K562 (cell line): Measurements from ENCODE around the gene HNRNPU. TPM values are rescaled to one million over a fixed set of nuclear protein-coding genes. Genes with fewer than 3 reads are reported as not detected.

Experiments used
- ATAC-seq: fragments of 200-7000 bp; cut with Tn5 transposase; 3 replicates; pipeline ENCODE4 v1.9.1; 2020; ENCODE audit warnings: moderate library complexity
- BruUV-seq: library from RNA; stranded (reverse); fragments of 400-500 nt; replicated peaks from 2 replicates; lab custom pipeline; 2021; lab: Mats Ljungman, UMichigan
- CTCF ChIA-PET: fragments of 300-600 bp; formaldehyde crosslinking; extraction: SDS; loops from one replicate; lab custom pipeline; 2021; ENCODE audit warnings: low intra/inter-chr PET ratio; lab: Yijun Ruan, JAX
- POLR2A ChIA-PET: fragments of 300-600, 350-650 bp; sonication (Branson Sonifier 250); formaldehyde crosslinking; extraction: SDS; loops from one replicate; lab custom pipeline; 2021; ENCODE audit warnings: antibody characterized with exemption, inconsistent platforms; lab: Yijun Ruan, JAX
- DNase-seq, 4 experiments: peaks; one replicate each; pipeline versions ENCODE4 v3.0.0 to v3.0.0-alpha.2; 2011 to 2018; ENCODE audit warnings: low spot score in 3 of 4, mixed read lengths in 3 of 4; ENCODE audit errors: extremely low read depth in 1 of 4
- FAIRE-seq: peaks from 2 replicates; lab custom pipeline; 2011; peaks lifted over from hg19 to GRCh38; lab: Jason Lieb, UNC
- H2AFZ ChIP-seq: 2 replicates; pipeline ENCODE4 v1.6.0; 2011; ENCODE audit warnings: low read depth, low read length, control low read depth, inconsistent platforms
- H3K27ac ChIP-seq: fragments of 200-600 bp; 3 replicates; pipeline ENCODE4 v1.8.0; 2011; ENCODE audit warnings: low read depth, mild to moderate bottlenecking, control low read depth, inconsistent platforms, low read length, moderate library complexity, mixed read lengths; ENCODE audit errors: extremely low read depth
- H3K27me3 ChIP-seq, 2 experiments: fragments of 300-600 bp in 1 of 2; 2 replicates in 1 of 2; 3 replicates in 1 of 2; pipeline versions ENCODE4 v1.6.0 to v1.8.0; 2011; ENCODE audit warnings: inconsistent platforms in 2 of 2, low read length in 2 of 2, mild to moderate bottlenecking in 1 of 2, mixed read lengths in 1 of 2, moderate library complexity in 1 of 2; ENCODE audit not compliant: control insufficient read depth in 2 of 2, insufficient read depth in 2 of 2
- H3K36me3 ChIP-seq: fragments of 300-600 bp; 3 replicates; pipeline ENCODE4 v1.8.0; 2011; ENCODE audit warnings: mild to moderate bottlenecking, low read length, inconsistent platforms; ENCODE audit not compliant: control insufficient read depth, insufficient read depth
- H3K4me1 ChIP-seq, 2 experiments: fragments of 200-600 bp in 1 of 2; replicated peaks in 1 of 2; 2 replicates in 1 of 2; 3 replicates in 1 of 2; pipeline versions ENCODE4 v1.5.1 to v1.8.0; 2011; ENCODE audit warnings: inconsistent platforms in 2 of 2, low read length in 2 of 2, mild to moderate bottlenecking in 1 of 2, mixed read lengths in 1 of 2, moderate library complexity in 1 of 2; ENCODE audit not compliant: control insufficient read depth in 2 of 2, insufficient read depth in 2 of 2
- H3K4me2 ChIP-seq: 2 replicates; pipeline ENCODE4 v1.6.1; 2011; ENCODE audit warnings: low read length, control low read depth, inconsistent platforms, mixed read lengths; ENCODE audit not compliant: insufficient read depth
- H3K4me3 ChIP-seq: fragments of 200-600 bp; sonication (generic), shearing (Covaris generic); 2 replicates; pipeline ENCODE4 v1.5.1; 2016; ENCODE audit warnings: control low read depth, inconsistent platforms
- H3K79me2 ChIP-seq: fragments of 200-600 bp; 3 replicates; pipeline ENCODE4 v1.8.0; 2011; ENCODE audit warnings: low read length, inconsistent platforms; ENCODE audit not compliant: control insufficient read depth, insufficient read depth
- H3K9ac ChIP-seq, 2 experiments: 2 replicates each; pipeline versions ENCODE4 v1.6.0 to v1.6.1; 2011; ENCODE audit warnings: low read depth in 2 of 2, low read length in 2 of 2, control low read depth in 1 of 2, inconsistent platforms in 1 of 2, mild to moderate bottlenecking in 1 of 2, mixed read lengths in 1 of 2; ENCODE audit not compliant: insufficient read depth in 1 of 2
- H3K9me1 ChIP-seq: one replicate; pipeline ENCODE4 v1.6.0; 2011; ENCODE audit warnings: inconsistent platforms, mild to moderate bottlenecking, low read length, moderate library complexity; ENCODE audit not compliant: control insufficient read depth, insufficient read depth
- H3K9me3 ChIP-seq: replicated peaks from 2 replicates; pipeline ENCODE4 v1.5.1; 2011; ENCODE audit warnings: low read depth, low read length, inconsistent platforms; ENCODE audit not compliant: control insufficient read depth, insufficient read depth
- H4K20me1 ChIP-seq: replicated peaks from 2 replicates; pipeline ENCODE4 v1.6.1; 2011; ENCODE audit warnings: low read length, inconsistent platforms, mixed read lengths; ENCODE audit not compliant: control insufficient read depth, insufficient read depth
- CAMTA2 ChIP-seq: fragments of 250-450 bp; sonication (Bioruptor Pico); conservative IDR thresholded peaks from 2 replicates; pipeline ENCODE4 v1.5.1; 2022
- ELK3 ChIP-seq: fragments of 450-650 bp; formaldehyde crosslinking; IDR thresholded peaks from 2 replicates; pipeline ENCODE4 v1.4.0; 2020; ENCODE audit warnings: mild to moderate bottlenecking
- HNRNPUL1 ChIP-seq: fragments of 200-400 bp; formaldehyde crosslinking; IDR thresholded peaks from 2 replicates; pipeline ENCODE4 v1.6.1; 2017; ENCODE audit warnings: low read length
- NELFE ChIP-seq: IDR thresholded peaks from 2 replicates; pipeline ENCODE4 v1.6.1; 2011; ENCODE audit warnings: mild to moderate bottlenecking; ENCODE audit not compliant: insufficient read depth, insufficient read length
- NR1H2 ChIP-seq: sonication (generic); formaldehyde crosslinking; IDR thresholded peaks from 2 replicates; pipeline ENCODE4 v1.4.0; 2020; ENCODE audit warnings: mild to moderate bottlenecking, missing genetic modification reagents
- POU5F1 ChIP-seq: fragments of 150-350 bp; IDR thresholded peaks from 2 replicates; pipeline ENCODE4 v1.6.1; 2014; ENCODE audit warnings: borderline replicate concordance, low read length, low read depth, mild to moderate bottlenecking; ENCODE audit not compliant: partially characterized antibody
- RBFOX2 ChIP-seq: fragments of 200-400 bp; formaldehyde crosslinking; IDR thresholded peaks from 2 replicates; pipeline ENCODE4 v1.6.1; 2017; ENCODE audit warnings: low read depth, mild to moderate bottlenecking, low read length, moderate library complexity
- SIN3A ChIP-seq, 2 experiments: fragments of 150-350 bp in 1 of 2; IDR thresholded peaks; 2 replicates each; pipeline ENCODE4 v1.6.1; 2011 to 2016; ENCODE audit warnings: borderline replicate concordance in 2 of 2, low read depth in 2 of 2, low read length in 2 of 2, mild to moderate bottlenecking in 2 of 2, moderate library complexity in 2 of 2; ENCODE audit not compliant: control insufficient read depth in 1 of 2
- SMAD1 ChIP-seq: fragments of 150-350 bp; IDR thresholded peaks from 2 replicates; pipeline ENCODE4 v1.6.1; 2014; ENCODE audit warnings: low read length, low read depth; ENCODE audit not compliant: partially characterized antibody
- ZNF224 ChIP-seq: sonication (generic); formaldehyde crosslinking; IDR thresholded peaks from 2 replicates; pipeline ENCODE4 v1.8.0; 2022; ENCODE audit warnings: mild to moderate bottlenecking, missing genetic modification reagents
- ZNF3 ChIP-seq: fragments of 250-450 bp; sonication (Bioruptor Pico); IDR thresholded peaks from 2 replicates; pipeline ENCODE4 v1.5.0; 2021; ENCODE audit warnings: mild to moderate bottlenecking, moderate library complexity
- WGBS: fragments of 100-300 bp; shearing (Covaris generic); methylation state at CpG from one replicate; pipeline ENCODE4 v1.1.6; 2016; ENCODE audit warnings: low coverage, mixed read lengths; ENCODE audit not compliant: insufficient coverage; ENCODE audit errors: missing lambda C conversion rate; 5-methylcytosine and 5-hydroxymethylcytosine counted together
- in situ Hi-C: fragments of 300-500 bp; cut with MboI; formaldehyde crosslinking; loops from 4 replicates; pipeline ENCODE4 v1.15.0; 2018; ENCODE audit warnings: inconsistent platforms, mixed read lengths
- intact Hi-C: fragments of 100-400 bp; cut with micrococcal nuclease; formaldehyde crosslinking; loops from 2 replicates; pipeline ENCODE4 v1.14.2; 2022
- polyA plus RNA-seq, 8 experiments: library from polyadenylated mRNA; depleted of rRNA in 4 of 8; stranded (reverse) in 5 of 8; unstranded in 3 of 8; fragments of >200 nt; fragmentation: Nextera tagmentation in 2 of 8; fragmentation: Illumina TruSeq in 1 of 8; extraction: Ambion mirVana in 2 of 8; extraction: Trizol in 1 of 8; gene quantifications; 2 replicates each; pipeline versions ENCODE4 v1.2.1 to v1.2.3, GENCODE V29; 2011 to 2014; ENCODE audit warnings: inconsistent platforms in 1 of 8, missing spikeins in 1 of 8
- total RNA-seq, 7 experiments: library from RNA; depleted of rRNA in 6 of 7; stranded (reverse); fragments of >200 nt in 6 of 7; fragmentation: Illumina TruSeq in 2 of 7; extraction: Trizol in 2 of 7; gene quantifications; 2 replicates each; pipeline versions ENCODE4 v1.2.1 to v1.2.3, GENCODE V29; 2011 to 2021; ENCODE audit warnings: low replicate concordance in 1 of 7
- TF ChIP-seq, protein P1 (sequence below): fragments of 250-450 bp; sonication (Bioruptor Pico); IDR thresholded peaks from 2 replicates; pipeline ENCODE4 v1.8.0; 2022; ENCODE audit warnings: inconsistent platforms

Gene HNRNPU
- total and polyA plus RNA-seq, 9 of the 15 experiments (the other 6 are each of a cell fraction or from before 2014, with no cell fraction given) = 159 to 777 (median 577) TPM

DNA sequence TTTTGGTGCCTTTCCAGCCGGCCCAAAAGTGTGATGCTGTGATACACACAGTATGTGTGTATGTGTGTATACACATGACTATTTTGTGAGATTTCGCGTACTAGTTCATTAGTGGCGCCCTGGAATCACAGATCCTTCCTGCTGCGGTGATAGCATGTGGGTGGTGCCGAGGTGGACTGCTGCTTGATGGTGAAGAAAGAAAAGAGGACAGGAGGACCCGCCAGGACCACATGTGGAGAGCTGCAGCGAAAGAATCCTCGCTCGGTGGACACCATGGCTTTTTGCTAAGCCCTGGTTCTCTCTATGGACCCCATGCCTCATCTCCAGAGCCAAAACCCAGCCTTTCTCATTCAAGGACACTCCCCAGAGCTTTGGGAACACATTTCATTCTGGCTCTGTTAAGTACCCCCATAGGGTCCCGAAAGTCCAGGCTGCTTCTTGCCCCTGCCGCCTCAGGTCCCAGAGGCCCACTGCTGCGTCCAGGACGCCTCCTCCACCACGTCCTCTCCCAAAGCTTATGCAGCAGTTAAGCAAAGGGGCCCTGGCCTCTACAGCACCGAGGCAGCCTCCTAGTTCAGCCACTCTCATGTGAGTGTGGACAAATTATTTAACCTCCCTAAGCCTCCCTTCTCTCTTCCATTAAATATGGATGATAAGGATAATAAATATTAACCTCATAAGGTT, 61.6 kb downstream of the HNRNPU start:
- no peaks in the 10 kb centered on the region for H3K79me2 ChIP-seq
- no peaks in the 10 kb centered on the region; a peak in 2 of 5 replicates for H3K4me1 ChIP-seq
- no peak overlapping the region for H3K4me3 ChIP-seq
- no peaks in the 10 kb centered on the region for H4K20me1 ChIP-seq
- H3K9ac ChIP-seq = 0 out of 4 replicates have a peak overlapping the region, but pooled peaks of 1 of the 2 experiments have one; percentile 14
- POLR2A ChIA-PET = interaction anchor here (0.7 to 1.3 kb wide), 2 partner anchors 12 to 436 kb away, joined by 5 read pairs; no protein-coding TSS in a partner anchor
- in situ Hi-C loops = no loop called here
- H3K36me3 ChIP-seq = no peaks in the 10 kb centered on the region
- ATAC-seq (peak; percentile 16; the same call in 1 of the 3 replicates), FAIRE-seq (no peak), DNase-seq (no peak)
- H3K9me3 ChIP-seq = no peaks in the 10 kb centered on the region
- TF ChIP-seq ZNF224 (no peak), CAMTA2 (CRISPR knock-in tag) (no peak)
- intact Hi-C loops = loop anchor here (2.0 kb wide), 1 partner anchor 116 kb away; no protein-coding TSS in a partner anchor
- CTCF ChIA-PET = interaction anchor here (1.1 kb wide), 1 partner anchor 240 kb away, joined by 4 read pairs; no protein-coding TSS in a partner anchor
- H3K27me3 ChIP-seq = peaks cover 40 to 76% of the 10 kb centered on the region in 2 experiments
- no peak overlapping the region for H2AFZ ChIP-seq
- BruUV-seq = no TSS peak
- H3K4me2 ChIP-seq = no peak overlapping the region
- H3K27ac ChIP-seq = no peak overlapping the region
- 24% methylated on average over 16 of the region's 16 CpGs for WGBS
- H3K9me1 ChIP-seq = no peaks in the 10 kb centered on the region

DNA sequence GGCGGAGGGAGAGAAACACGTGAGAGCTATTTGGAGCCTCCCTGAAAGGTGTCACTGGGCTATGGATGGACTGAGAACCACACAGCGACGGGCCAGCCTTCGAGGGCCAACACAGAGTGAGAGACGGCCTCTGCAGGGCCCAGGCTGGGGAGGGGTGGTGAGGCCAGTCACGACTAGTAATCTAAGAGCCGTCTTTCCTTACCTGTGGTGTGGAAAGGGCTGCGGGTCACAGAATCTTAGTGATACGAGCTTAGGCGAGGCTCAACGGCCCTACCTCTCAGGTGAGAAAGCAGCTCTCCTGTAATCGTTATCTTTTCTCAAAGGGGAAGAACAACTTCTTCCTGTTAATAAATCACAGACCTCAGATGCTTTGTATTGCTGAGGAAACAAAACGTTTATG, 62.3 kb downstream of the HNRNPU start:
- ChIA-PET CTCF (interaction anchor here (1.0 kb wide), 1 partner anchor 199 kb away, joined by 10 read pairs; no protein-coding TSS in a partner anchor), POLR2A (interaction anchor here (0.6 to 0.7 kb wide), 2 partner anchors 30 to 437 kb away, joined by 3 to 5 read pairs; no protein-coding TSS in a partner anchor)
- in situ Hi-C loops = no loop called here
- no TSS peak for BruUV-seq
- DNase-seq = no peak
- no peak overlapping the region for H3K27ac ChIP-seq
- no peaks in the 10 kb centered on the region for H3K36me3 ChIP-seq
- H2AFZ ChIP-seq = no peak overlapping the region
- no peak overlapping the region for H3K4me3 ChIP-seq
- ATAC-seq = peak; percentile 63
- H3K27me3 ChIP-seq = peaks cover 39 to 73% of the 10 kb centered on the region in 2 experiments
- H3K9me3 ChIP-seq = no peaks in the 10 kb centered on the region
- no peaks in the 10 kb centered on the region for H3K79me2 ChIP-seq
- 7% methylated on average over 14 of the region's 14 CpGs for WGBS
- TF ChIP-seq RBFOX2 (no peak), SMAD1 (no peak), POU5F1 (no peak), NR1H2 (CRISPR knock-in tag) (no peak), ZNF3 (no peak), SIN3A (IDR thresholded peaks at IDR 0.05; ENCODE audit: borderline replicate concordance in 2 of 2, control insufficient read depth in 1 of 2, low read depth in 2 of 2, low read length in 2 of 2) (no peak), HNRNPUL1 (no peak), NELFE (no peak), ELK3 (CRISPR knock-in tag) (no peak)
- TF ChIP-seq, protein P1, sequence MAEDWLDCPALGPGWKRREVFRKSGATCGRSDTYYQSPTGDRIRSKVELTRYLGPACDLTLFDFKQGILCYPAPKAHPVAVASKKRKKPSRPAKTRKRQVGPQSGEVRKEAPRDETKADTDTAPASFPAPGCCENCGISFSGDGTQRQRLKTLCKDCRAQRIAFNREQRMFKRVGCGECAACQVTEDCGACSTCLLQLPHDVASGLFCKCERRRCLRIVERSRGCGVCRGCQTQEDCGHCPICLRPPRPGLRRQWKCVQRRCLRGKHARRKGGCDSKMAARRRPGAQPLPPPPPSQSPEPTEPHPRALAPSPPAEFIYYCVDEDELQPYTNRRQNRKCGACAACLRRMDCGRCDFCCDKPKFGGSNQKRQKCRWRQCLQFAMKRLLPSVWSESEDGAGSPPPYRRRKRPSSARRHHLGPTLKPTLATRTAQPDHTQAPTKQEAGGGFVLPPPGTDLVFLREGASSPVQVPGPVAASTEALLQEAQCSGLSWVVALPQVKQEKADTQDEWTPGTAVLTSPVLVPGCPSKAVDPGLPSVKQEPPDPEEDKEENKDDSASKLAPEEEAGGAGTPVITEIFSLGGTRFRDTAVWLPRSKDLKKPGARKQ = no peak
- no peak overlapping the region for H3K4me2 ChIP-seq
- H4K20me1 ChIP-seq = no peaks in the 10 kb centered on the region
- no peak overlapping the region for H3K9ac ChIP-seq
- no peaks in the 10 kb centered on the region; a peak in 2 of 5 replicates for H3K4me1 ChIP-seq
- H3K9me1 ChIP-seq = no peaks in the 10 kb centered on the region
- no peak for FAIRE-seq
- intact Hi-C loops = loop anchor here (2.0 kb wide), 1 partner anchor 117 kb away; no protein-coding TSS in a partner anchor
